Stimulated activated naive CD4-positive, alpha-beta T cell (primary cell): Measurements from ENCODE around the gene CREB3.

ENCODE experiments used
- DNase-seq, 6 experiments: peaks; one replicate each; lab custom pipeline; 2025; lab: John Stamatoyannopoulos, UW

Gene CREB3

DNA sequence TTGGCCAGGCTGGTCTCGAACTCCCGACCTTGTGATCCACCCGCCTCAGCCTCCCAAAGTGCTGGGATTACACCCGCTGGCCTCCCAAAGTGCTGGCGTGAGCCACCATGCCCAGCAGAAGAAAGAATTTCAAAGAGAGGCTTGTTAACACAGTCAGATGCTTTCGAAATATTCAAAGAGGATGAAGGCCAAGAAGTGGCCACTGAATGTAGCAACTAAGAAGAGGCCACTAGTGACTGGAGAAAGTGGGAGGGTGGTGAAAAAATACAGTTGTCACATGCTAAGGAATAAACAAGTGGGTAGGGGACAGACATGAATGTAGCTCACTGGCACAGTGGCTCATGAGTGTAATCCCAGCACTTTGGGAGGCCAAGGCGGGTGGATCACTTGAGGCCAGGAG, 29.8 kb upstream of the CREB3 start:
- DNase-seq = no peak

DNA sequence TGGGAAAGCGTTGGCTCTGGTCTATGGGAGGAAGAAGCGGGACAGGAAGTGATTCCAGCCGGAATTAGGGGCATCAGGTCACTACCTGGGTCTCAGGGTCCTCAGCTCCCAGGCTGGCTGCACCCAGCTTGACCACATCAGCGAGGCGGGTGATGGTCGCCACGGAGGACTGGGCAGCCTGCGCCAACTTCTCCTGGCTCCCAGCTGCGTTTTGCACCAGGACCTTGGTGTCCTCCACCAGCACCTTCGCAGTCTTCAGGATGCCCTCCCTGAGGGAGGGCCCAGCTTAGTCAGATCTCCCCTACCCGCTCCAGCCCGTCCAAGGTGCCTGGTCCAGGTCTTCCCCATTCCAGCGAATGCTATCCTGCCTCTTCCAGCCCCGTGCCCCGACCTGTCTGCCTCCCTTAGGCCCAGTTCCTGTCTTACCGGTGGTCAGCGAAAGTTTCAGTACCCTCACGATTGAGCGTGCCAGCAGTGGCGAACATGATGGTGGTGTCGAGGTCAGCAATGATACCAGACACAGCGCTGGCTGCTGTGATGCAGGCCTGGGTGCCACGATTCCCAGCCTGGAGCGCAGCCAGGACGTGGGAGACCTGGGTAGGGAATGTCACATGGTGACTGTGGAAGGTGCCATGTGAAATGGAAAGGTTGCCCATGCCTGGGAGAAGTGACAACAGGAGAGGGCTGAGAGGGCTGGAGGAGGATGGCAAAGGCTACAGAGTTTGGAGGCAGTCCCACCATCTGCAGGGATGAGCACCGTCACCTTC, 28.4 kb upstream of the CREB3 start:
- no peak for DNase-seq

DNA sequence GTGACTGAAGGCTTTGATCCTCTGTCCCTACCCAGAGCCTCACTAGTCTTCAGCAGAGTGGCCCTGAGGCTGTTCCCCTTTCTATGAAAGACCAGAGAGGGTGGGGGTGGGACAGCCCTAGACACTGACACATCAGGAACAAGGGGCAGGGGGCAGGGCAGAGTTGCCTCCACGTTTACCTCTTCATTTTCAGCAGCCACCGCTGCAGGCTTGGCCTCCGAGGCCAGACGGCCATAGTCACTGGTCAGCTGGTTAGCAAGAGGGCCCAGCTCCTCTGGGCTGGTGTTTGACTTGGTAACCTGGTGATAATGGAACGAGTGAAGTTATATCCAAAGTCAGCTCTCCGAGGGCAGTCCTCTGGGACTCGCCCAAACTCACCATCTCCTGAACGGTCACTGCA, 27.1 kb upstream of the CREB3 start:
- DNase-seq = no peak

DNA sequence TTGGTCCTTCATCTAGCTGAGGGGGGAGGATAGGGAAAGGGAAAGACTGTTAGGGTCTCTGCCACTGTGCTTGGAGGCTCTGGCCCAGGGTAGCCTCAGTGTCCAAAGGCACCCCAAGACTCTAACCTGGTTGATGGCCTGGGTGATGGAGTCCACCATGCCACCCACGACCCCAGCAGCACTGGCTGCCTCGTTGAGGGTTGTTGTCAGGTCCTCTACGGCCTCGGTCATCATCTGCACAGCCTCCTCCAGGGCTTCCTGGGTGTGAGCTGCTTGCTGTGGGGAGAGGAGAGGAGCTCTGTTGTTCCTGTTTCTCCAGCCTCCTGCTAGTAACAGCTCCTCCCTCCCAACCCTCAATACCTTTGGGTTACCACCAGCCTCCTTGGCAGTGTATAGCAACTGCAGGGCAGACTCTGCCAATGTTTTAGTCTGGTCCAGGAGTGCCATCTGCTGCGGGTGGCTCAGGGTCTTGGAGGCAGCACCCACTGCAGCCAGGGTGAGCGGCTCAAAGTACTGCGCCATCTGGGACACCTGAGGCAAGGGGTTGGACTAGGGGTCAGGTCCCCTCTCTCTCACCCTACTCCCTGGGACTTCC, 26.5 kb upstream of the CREB3 start:
- DNase-seq = no peak

DNA sequence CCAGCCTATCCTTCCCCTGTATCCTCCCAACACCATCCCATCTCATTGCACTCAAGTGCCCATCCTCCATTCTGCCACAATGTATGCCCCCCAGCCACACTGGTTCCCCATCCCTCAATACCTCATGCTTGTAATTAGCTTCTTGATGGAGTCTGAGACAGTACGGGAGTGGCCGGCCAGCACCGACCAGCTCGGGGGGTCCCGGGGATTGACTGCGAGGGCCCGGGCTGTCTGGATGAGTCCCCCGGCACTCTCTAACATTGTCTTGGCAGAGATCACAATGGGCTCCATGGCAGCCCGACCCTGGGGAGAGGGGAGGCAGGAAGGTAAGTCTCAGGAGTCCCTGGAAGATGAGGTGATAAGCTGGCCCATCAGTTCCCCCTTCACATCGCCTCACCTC, 25.5 kb upstream of the CREB3 start:
- DNase-seq = no peak

DNA sequence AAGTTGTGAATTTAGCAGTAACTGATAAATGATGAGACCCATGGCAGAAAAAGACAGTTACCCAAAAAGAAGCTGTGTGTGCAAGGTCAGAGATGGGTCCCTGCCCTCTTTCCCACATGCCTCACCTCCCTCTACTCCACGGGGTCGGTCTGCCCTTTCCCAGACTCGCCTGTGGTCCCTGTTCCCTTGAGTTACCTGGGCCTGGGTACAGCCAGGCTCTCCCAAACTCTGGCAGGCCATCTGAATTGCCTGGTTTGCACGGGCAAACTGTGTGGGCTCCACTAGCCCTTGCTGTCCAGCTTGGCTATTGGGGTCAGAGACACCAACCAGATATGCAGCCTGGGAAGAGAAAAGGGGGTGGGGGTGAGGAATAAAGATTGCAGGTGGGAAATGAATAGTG, 24.3 kb upstream of the CREB3 start:
- DNase-seq = no peak

DNA sequence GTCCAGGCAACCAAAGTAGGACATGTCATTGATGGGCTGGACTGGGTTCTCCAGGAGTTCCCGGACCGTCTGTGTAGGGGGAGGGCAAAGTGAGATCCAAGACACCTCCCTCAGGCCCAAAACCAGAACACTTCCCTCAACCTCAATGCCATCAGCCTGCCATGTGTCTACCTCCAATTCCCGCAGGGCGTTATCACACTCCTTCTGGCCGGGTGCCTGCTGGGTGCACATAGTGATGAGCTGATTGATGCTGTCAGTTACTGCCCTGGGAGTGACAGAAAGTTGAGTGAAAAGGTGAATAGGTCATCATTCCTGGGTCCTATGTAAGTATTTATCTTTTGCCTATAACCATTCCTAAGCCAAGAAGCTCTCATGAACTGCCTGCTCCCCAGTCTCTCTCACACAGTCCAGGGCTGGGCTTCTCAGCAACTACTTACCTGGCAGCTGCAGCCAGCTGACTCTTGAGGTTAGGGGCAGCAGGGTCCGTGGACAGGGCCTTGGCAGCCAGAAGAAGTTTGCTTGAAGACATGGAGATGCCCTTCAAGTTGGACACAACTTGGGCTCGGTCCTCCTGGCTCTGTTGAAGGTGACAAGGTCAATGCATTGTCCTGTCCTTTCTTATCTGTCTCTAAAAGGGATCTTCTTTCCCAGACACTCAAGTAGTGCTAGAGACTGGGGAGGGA, 21.5 kb upstream of the CREB3 start:
- no peak for DNase-seq

DNA sequence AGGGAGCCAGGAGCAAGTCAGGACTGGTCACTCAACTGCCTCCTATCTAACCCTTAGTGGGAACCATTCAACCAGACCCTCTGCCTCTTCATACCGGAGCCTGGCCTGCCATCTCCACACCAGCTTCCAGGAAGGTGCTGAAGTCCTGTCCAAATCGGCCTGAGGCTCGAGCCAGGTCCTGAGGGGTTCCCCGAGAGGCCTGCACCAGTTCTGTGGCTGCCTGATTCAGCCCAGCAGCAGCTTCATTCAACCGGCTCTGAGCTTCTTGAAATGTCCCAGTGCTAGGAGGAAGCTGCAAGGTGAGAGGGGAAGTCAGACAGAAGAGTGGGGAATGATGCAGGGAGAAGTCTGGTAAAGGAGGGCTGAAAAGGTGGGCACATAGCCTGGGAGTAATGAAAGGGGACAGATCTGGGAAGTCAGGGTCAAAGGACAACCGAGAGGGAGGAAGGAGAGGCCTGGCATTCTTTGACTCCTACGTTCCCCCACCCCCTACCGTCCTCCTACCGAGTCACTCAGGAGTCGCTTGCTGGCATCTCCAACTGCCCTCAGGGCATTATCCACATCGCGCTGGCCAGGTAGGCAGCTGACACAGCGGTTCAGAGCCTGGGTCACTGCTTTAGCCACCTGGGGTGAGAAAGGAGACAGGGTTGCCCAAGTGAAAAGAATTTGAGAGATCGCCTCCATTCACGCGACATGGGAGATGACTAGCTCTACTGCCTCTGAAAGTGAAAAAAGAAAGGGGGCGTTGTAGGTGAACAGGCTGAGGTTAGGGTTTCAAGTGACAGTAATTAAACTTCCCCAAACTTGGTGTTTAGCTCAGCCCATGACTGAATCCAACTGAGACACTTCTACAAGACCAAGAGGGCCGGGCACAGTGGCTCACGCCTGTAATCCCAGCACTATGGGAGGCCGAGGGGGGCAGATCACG, 20.7 kb upstream of the CREB3 start:
- no peak for DNase-seq

DNA sequence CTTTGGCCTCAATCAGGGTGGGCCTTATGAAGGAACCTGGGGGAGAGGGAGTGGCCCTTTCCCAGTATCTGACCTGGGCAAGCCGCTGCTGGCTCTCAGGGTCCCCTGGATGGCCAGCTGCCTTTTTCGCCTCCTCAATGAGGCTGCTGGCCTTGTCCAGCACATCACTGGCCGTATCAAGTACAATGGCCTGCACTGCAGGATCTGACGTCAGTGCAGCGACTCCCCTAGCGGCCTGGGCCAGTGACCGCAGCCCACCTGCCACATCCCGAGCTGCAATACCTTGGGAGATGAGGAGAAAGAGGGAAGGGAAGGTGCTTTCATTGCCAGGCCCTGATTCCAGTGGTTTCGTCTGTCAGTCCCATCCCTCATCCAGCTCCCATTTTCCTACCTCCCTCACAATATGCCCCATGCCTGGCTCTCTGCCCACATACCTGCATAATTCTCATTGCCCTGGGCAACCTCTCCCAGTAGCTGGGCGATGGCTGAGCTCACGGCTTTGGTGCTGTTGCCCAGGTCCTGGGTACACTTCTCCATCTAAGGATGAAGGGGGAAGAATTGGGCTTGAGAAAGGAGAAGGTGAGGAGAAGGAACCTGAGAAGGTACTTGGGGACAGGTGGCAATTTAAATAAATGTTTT, 19.6 kb upstream of the CREB3 start:
- no peak for DNase-seq

DNA sequence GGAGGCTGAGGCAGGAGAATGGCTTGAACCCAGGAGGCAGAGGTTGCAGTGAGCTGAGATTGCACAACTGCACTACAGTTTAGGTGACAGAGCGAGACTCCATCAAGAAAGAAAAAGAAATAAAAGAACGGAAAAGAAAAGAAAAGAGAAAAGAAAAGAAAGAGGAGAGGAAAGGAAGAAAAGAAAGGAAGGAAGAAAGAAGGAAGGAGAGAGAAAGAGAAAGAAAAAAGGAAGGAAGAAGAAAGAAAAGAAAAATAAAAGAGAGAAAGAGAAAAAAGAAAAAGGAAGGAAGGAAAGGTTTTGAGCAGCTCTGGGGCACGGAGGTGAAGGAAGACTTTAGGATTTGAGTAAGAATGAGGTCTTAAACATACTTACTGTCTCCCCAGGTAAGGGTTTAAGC, 18.9 kb upstream of the CREB3 start:
- DNase-seq = no peak

DNA sequence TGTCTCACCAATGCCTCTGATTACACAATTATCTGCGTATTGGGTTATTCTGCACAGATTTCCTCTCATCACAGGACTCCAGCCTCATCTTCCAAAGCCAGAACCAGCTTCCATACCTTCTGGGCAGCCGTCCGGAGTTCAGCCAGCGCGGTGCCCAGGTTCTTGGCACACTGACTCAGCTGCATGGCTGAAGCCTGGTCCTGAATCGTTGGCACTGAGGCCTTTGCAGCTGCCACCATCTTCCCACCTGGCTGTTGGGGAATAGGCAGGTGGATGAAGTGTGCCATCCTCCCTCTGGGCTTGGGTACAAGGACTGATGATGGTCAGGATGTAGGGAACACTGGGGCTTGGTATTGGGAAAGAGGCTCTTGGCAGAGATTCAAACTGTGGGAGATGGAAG, 18.3 kb upstream of the CREB3 start:
- DNase-seq = no peak

DNA sequence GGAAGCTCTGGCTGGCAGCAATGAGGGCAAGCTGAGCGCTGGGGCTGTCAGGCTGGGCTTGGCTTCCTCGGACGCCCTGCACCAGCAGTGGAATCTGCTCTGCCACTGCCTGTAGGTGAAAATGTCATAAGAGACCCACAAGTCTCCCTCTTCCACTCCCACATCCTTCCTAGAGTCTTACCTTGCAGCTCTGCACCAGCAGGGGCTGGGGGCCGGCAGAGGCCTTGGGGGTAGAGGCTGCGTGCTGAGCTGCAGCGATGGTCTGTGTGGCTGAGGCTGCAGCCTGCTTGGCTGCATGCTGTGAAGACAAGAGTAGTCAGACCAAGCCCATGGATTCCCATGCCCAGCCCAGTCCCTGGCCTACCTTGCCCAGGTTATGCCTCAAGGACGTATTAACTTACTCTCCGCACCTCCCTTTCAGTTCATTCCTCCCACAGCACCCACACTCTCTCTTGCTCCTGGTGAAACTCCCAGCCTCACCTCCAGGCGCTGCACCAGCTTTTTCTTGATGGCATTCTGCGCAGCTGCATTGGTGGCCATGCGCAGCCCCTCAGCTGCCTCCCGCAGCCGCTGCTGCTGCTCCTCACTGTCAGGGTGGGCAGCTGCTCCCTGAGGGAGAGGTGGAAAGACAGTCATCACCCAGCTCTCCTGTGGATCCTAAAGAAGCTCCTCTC, 17.8 kb upstream of the CREB3 start:
- no peak for DNase-seq

DNA sequence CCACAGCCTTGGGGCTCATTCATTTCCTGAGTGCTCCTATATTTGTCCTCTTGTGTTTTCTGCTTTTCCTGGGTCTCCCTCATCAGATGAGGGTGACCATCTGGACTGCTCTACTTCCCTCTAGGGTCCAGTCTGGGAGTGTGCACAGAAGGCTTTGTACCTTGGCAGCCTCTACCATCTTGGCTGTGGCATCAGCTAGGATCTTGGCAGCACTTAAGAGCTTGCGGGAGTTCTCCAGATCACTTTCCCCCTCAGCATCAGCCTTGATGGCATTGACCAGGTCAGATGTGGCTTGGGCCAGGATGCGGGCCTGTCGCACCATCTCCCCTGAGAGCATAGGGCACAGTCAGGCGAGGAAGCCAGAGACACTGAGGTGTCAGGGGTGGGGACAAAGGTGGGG, 16.2 kb upstream of the CREB3 start:
- DNase-seq = no peak

DNA sequence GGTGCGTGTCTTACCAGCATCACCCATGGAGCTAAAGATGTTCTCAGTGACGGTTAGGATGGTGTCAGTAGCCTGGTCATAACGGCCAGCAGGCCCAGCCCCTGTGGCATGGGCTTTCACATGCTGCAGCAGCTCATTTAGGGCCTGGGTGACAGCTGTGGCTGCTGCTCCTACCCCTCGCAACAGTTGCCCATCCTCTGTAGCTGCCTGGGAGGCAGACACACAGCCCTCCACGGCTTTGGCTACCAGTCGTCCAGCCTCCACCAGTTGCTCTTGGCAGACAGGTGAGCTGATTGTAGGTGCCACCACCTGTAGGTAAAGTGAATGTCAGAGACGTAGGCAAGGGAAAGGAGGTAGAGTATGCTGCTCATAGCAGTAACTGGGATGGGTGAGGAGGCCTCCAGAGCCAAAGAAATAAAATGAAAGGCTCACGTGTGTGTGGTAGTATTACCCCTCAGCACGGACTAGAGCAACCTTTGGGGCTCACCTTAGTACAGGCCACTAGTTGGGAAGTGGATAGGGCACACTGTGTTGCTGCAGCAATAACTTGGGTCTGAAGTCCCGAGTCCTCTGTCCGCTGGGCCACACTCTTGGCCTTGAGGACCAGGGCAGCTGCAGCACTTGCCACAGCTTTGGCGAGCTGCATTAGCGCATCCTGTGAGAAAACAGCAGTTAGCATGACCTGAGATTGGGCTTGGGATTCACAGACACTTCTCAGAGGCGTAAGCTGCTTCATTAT, 15.2 kb upstream of the CREB3 start:
- no peak for DNase-seq

DNA sequence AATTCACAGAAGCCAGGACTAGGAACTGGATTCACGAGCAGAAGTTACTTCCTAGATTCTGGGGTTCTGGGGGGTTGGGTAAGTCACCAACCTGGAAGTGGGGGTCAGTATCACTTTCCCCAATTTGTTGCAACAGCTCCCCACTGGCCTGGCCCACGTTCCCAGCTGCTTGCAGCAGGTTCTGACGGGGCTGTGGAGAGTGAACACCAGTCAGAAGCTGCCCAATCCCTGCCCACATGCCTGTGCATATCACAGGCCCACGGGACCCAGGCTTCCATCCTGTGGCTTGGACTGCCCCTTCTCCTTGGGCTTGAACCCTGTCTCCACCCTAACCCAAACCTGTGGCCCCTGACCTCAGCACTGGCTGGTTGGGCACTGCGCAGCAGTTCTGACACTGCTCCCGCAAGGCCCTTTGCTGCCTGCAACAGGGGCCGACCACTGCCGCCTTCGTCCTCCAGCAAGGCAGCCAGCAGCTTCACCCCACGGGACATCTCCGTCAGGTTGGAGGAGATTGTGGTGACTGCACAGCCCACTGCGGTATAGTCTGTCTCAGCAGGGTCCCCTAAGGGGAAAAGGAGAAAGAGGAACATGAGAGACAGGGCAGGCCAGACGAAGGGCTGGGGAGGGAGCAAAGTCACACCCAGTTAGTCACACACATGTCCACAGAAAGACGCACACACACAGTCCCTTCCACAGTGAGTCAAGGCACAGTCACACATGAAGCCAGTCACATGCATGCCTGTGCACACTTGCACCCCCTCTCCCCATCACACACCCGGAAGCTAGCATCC, 13.6 kb upstream of the CREB3 start:
- no peak for DNase-seq

DNA sequence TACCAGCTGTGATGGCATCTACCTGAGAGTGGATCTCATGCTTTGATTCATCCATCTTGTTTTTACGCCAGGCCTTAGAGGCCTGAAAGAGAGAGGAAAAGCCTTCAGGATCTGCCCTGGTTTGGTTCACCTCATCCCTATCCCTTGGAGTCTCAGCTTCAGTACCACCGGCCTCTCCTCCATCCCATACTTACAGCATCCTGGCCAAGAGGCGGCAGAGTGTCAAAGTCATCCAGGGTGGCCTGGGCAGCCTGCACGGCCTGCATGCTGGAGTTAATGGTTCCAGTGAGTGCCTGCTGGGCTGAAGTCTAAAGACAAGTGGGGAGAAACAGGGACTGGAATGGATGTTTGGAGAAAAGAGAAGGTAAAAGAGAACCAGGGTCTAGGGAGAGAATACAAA, 12.9 kb upstream of the CREB3 start:
- no peak for DNase-seq

DNA sequence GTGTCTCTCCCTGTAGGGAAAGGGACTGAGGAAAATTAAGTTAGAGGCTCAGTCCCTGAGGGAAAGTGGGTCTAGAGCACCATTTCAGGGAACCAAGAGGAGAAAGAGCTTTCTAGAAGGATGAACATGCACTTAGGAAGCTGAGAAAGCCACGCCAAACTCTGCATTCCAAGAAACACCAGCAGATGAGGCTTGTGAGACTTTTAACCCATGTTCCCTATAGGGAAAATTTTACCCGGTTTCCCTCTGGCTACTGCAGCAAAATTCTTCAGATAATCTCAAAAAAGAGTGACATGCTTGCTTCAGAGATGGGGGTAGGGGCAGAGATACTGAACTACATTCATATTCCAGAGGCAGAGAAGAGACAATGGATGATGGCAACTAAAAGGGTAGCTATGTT, 9.0 kb upstream of the CREB3 start:
- no peak for DNase-seq

DNA sequence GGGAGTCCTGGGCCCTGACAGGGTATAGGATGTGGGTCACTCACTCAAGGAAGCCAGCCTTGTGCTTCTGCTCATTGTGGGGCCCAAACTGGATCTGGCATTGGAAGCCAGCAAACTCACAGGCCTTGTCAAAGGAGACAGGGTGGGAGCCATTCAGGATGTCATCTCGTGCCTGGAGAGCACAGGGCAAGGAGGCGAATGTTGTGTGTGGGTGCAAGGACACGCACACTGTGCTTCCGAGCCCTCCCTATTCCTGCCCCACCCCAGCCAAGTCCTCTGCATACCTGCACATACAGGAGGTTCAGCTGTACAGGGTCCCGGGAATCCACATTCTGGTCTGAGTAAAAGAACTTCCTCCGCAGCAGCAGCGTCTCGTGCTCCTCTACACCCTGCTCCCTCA, 8.6 kb upstream of the CREB3 start:
- no peak for DNase-seq

DNA sequence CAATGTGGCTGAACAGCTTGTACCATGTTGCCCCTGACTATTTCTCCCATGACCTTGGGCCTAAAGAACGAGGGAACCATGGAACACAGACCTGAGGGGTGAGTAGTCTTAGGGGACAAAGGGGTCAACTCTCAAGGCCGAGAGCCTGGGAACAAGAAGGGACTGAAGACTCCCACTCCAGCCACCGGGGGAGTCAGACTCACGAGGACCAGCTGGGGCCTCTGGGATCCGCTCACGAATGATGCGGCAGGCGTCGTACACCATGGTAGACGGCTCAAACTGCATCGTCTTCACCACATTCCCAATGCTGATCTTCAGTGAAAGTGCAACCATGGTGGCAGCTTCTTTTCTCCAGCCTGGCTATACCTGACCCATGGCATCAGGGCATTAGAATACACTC, 7.1 kb upstream of the CREB3 start:
- no peak for DNase-seq

DNA sequence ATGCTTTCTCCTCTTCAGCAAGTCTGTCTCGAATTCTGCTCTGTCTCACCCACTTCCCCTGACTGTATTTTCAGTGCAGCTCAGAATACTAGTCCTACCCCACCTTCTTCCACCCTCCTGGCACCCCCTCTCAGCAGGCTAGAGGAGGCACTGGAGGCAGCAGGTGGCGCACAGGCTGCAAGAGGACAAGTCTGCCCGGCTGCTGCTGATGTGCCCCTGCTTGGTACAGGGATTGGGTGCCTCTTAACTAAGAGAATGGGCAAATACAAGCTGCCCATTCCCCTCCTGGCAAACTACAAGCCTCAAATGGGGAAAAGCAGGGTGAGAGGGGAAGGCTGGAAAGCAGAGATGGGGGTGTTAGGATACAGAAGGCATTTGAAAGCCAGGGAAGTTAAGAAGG, 5.5 kb upstream of the CREB3 start:
- DNase-seq = peak; percentile 11 to 55 (median 24)
